Measurements from ENCODE around the gene PLXNA4. TPM values are rescaled to one million over a fixed set of nuclear protein-coding genes. Genes with fewer than 3 reads are reported as not detected.

Gene PLXNA4
- total RNA-seq, 1 donor from 2014 or later: 5.2 TPM

DNA sequence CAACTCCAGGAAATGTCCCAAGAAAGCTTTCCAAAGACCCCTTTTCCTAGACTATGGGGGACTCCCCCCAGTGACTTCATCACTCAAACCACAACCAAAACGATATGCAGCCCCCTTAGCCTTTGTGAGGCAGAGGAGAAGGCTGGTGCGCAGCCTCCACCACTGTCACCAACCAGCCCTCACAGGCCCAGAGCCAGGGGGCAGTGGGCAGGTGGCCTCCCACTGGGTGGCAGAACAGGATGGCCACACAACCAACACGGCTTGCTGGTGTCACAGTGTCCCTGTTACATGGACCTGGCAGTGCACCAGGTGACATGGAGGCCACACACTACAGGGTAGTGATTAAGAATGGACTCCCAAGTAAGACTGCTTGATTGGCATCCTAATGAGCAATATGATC lies 172.0 kb downstream of the PLXNA4 start:
- no peak for DNase-seq (ENCODE audit: low spot score in 2 of 2, unreplicated experiment in 2 of 2)
- Mint-ChIP-seq H3K27ac (no peak overlapping the region), H3K9me3 (peaks cover 4% of the 10 kb centered on the region), H3K4me3 (no peak overlapping the region), H3K36me3 (no peaks in the 10 kb centered on the region), H3K27me3 (ENCODE audit: low read depth) (peaks cover 21% of the 10 kb centered on the region), H3K4me1 (peaks cover 8% of the 10 kb centered on the region)
- TF ChIP-seq CTCF (IDR thresholded peaks at IDR 0.05; ENCODE audit: unreplicated experiment): no peak

DNA sequence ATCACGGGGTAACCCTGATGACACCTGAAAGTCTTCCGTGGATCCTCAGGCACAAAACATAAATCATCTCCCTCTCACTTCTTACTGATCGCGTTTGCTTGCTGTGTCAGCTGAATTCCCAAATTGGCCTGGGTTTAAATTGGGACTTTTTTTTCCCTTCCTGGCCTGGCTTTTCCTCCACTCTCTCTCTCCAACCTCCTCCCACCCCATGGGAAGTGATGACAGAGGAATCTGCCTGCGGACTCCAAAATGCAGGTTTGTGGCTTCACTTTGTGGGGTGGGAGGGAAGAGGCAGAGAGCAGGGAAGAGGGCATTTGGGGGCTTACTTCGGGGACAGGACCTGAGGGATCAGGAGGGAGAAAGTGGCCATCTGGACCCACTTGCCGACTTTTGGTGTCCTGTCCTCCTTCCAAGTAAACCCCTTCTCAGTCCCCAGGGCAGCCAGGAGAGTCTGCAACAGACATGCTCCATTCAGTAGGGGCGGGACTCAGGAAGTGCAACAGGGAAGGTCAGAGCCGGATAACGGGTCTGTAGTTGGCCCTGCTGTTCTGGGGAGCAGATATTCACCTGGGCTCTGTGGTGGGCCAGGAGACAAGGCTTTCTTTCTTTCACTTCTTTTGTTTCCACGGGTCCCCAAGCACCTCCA lies 172.7 kb downstream of the PLXNA4 start:
- no peak for DNase-seq (ENCODE audit: low spot score in 2 of 2, unreplicated experiment in 2 of 2)
- no peak overlapping the region for H3K4me3 Mint-ChIP-seq
- H3K27me3 Mint-ChIP-seq (ENCODE audit: low read depth): peaks cover 21% of the 10 kb centered on the region
- no peaks in the 10 kb centered on the region for H3K36me3 Mint-ChIP-seq
- no peak for TF ChIP-seq CTCF (IDR thresholded peaks at IDR 0.05; ENCODE audit: unreplicated experiment)
- peaks cover 4% of the 10 kb centered on the region for H3K9me3 Mint-ChIP-seq
- no peak overlapping the region for H3K27ac Mint-ChIP-seq
- peaks cover 6% of the 10 kb centered on the region for H3K4me1 Mint-ChIP-seq

GRCh38 chr7:132402751-132403245 lies 173.5 kb downstream of the PLXNA4 start:
- H3K36me3 Mint-ChIP-seq: no peaks in the 10 kb centered on the region
- no peak for TF ChIP-seq CTCF (IDR thresholded peaks at IDR 0.05; ENCODE audit: unreplicated experiment)
- peaks cover 4% of the 10 kb centered on the region for H3K9me3 Mint-ChIP-seq
- no peak overlapping the region for H3K27ac Mint-ChIP-seq
- DNase-seq (ENCODE audit: low spot score in 2 of 2, unreplicated experiment in 2 of 2): no peak
- no peak overlapping the region for H3K4me3 Mint-ChIP-seq
- H3K27me3 Mint-ChIP-seq (ENCODE audit: low read depth): peaks cover 21% of the 10 kb centered on the region
- H3K4me1 Mint-ChIP-seq: peaks cover 4% of the 10 kb centered on the region

- no peak overlapping the region for H3K4me3 Mint-ChIP-seq
- H3K9me3 Mint-ChIP-seq: peaks cover 4% of the 10 kb centered on the region
Measured at GRCh38 chr7:132402096-132402495, 174.2 kb downstream of the PLXNA4 start.

GRCh38 chr7:132400561-132401142 lies 175.6 kb downstream of the PLXNA4 start:
- Mint-ChIP-seq H3K27me3 (ENCODE audit: low read depth) (peaks cover 30% of the 10 kb centered on the region), H3K9me3 (peaks cover 4% of the 10 kb centered on the region), H3K27ac (no peak overlapping the region), H3K4me1 (no peaks in the 10 kb centered on the region), H3K4me3 (no peak overlapping the region), H3K36me3 (no peaks in the 10 kb centered on the region)
- DNase-seq (ENCODE audit: low spot score in 2 of 2, unreplicated experiment in 2 of 2): no peak
- no peak for TF ChIP-seq CTCF (IDR thresholded peaks at IDR 0.05; ENCODE audit: unreplicated experiment)

More at GRCh38 chr7:132402096-132402495, 174.2 kb downstream of the PLXNA4 start:
- Mint-ChIP-seq H3K4me1 (no peaks in the 10 kb centered on the region), H3K27ac (no peak overlapping the region), H3K36me3 (no peaks in the 10 kb centered on the region), H3K27me3 (ENCODE audit: low read depth) (peaks cover 23% of the 10 kb centered on the region)
- no peak for TF ChIP-seq CTCF (IDR thresholded peaks at IDR 0.05; ENCODE audit: unreplicated experiment)
- no peak for DNase-seq (ENCODE audit: low spot score in 2 of 2, unreplicated experiment in 2 of 2)
